Activated CD4-positive, alpha-beta T cell treated with anti-CD3 and anti-CD28 coated beads for 36 hours (primary cell): ENCODE measurements around the gene SLC9A9. TPM values are rescaled to one million over a fixed set of nuclear protein-coding genes. Genes with fewer than 3 reads are reported as not detected.

Experiments
- ATAC-seq: fragments of 200-7000 bp; cut with Tn5 transposase; one replicate; pipeline ENCODE4 v1.10.0; 2021; ENCODE audit warnings: mild to moderate bottlenecking, moderate library complexity
- CTCF ChIA-PET: fragments of 350-600 bp; sonication (Branson Sonifier 250); formaldehyde crosslinking; loops from one replicate; lab custom pipeline; 2021; ENCODE audit warnings: antibody characterized with exemption; lab: Charles Lee
- POLR2A ChIA-PET: fragments of 350-600 bp; sonication (Branson Sonifier 250); formaldehyde crosslinking; loops from one replicate; lab custom pipeline; 2021; ENCODE audit warnings: antibody characterized with exemption, inconsistent platforms; lab: Charles Lee
- DNase-seq: peaks from one replicate; pipeline ENCODE4 v3.0.0-alpha.2; 2020
- H3K27ac Mint-ChIP-seq: one replicate; pipeline ENCODE4 v1.8.0; 2021; ENCODE audit warnings: mixed read lengths
- H3K27me3 Mint-ChIP-seq: one replicate; pipeline ENCODE4 v1.8.0; 2021; ENCODE audit warnings: mixed read lengths
- H3K36me3 Mint-ChIP-seq: one replicate; pipeline ENCODE4 v1.8.0; 2021; ENCODE audit warnings: low read depth, mixed read lengths
- H3K4me1 Mint-ChIP-seq: one replicate; pipeline ENCODE4 v1.8.0; 2021; ENCODE audit warnings: mixed read lengths
- H3K4me3 Mint-ChIP-seq: one replicate; pipeline ENCODE4 v1.8.0; 2021; ENCODE audit warnings: mild to moderate bottlenecking, moderate library complexity, mixed read lengths
- H3K9me3 Mint-ChIP-seq: one replicate; pipeline ENCODE4 v1.8.0; 2021; ENCODE audit warnings: low read depth, mixed read lengths
- intact Hi-C, 2 experiments: fragments of 100-400 bp; cut with DNase I in 1 of 2; cut with micrococcal nuclease in 1 of 2; formaldehyde crosslinking; loops; one replicate each; pipeline versions ENCODE4 v1.14.2 to v1.15.1; 2022 to 2024; cut with DNase I, micrococcal nuclease
- total RNA-seq, 2 experiments: library from RNA; stranded (reverse); gene quantifications; one replicate each; pipeline ENCODE4 v1.2.3, GENCODE V29; 2021

Gene SLC9A9
- total RNA-seq, 2 experiments from 2014 or later = 1.4 to 1.6 TPM

DNA sequence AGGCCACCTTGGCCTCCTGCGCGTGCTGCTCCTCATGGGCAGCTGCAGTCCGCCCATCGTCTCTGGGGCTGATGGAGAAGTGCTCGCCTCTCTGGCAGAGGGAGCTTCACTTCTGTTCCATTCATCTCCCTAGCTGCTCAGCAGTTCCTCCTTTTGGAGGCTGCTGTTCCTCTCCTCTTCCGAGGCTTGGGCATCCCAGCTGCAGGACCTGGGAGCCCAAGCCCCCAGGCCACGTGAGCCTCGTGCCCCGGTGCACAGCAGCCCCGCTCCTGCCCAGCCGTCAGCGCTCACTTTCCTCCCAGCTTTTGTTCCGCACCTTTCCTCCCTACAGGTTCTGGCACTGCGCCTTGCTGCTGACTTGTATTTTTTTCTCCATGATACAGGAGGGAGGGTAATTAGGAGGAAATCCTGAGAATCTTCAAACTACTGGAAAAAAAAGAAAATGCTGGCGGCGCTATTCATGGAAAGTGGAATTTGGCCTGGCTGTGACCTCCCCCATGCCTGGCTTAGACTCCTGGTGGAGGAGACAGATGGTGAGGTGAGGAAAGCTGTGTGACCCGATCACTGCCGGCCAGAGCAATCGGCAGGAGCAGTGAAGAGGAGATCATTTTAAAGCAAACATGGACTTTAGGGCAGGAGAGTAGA, 518.6 kb downstream of the SLC9A9 start:
- Mint-ChIP-seq H3K9me3 (no peaks in the 10 kb centered on the region), H3K4me3 (no peak overlapping the region), H3K36me3 (no peaks in the 10 kb centered on the region), H3K27me3 (no peaks in the 10 kb centered on the region), H3K4me1 (peaks cover 16% of the 10 kb centered on the region), H3K27ac (no peak overlapping the region)
- ATAC-seq = no peak
- POLR2A ChIA-PET = no interaction called here
- intact Hi-C loops = no loop called here
- no peak for DNase-seq
- CTCF ChIA-PET = no interaction called here

- no peak overlapping the region for H3K4me3 Mint-ChIP-seq
- H3K9me3 Mint-ChIP-seq = no peaks in the 10 kb centered on the region
- H3K36me3 Mint-ChIP-seq = no peaks in the 10 kb centered on the region
- H3K27ac Mint-ChIP-seq = no peak overlapping the region
- peaks cover 16% of the 10 kb centered on the region for H3K4me1 Mint-ChIP-seq
- ChIA-PET CTCF (interaction anchor here (0.6 kb wide), 2 partner anchors 65 to 225 kb away, joined by 3 read pairs; no protein-coding TSS in a partner anchor), POLR2A (no interaction called here)
- DNase-seq = no peak
- no peak for ATAC-seq
- no peaks in the 10 kb centered on the region for H3K27me3 Mint-ChIP-seq
- intact Hi-C loops = no loop called here
These were observed 519.8 kb downstream of the SLC9A9 start for GRCh38 chr3:143328451-143328850.

DNA sequence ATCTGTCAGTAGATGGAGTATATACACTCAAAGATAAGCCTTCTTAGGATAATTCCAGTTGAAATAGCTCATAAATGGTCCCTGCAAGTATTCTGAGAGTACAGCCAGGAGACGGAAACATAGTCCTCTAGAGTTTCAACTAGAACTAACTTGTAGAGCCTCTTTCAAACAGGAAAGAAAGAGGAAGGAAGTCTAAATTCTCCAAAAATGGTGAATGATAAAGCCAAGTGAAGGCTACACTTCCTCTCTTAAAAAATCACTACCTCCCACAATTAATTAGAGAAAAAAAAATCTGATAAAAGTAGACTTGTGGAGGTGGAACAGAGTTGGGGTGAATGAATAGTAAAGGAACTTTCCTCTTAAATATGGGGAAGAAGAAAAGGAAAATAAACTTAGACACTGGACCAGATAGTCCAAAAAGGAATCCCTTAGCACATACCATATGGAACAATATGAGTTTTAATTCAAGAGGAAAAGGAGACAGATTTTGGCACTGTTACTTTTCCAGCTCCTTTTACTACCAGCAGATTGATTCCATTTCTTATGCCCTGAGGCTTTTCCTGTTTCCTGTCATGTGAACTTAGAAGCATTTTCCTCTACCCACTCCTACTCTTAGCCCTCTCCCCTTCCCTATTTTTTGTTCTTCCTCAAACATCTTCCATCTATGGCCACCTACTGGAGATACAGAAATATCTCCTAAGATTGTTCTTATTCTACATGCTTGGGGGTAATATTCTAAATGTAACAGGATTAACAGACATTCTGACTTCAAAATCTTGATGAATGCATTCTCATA, 521.1 kb downstream of the SLC9A9 start:
- H3K9me3 Mint-ChIP-seq = no peaks in the 10 kb centered on the region
- ATAC-seq (no peak), DNase-seq (no peak)
- H3K4me3 Mint-ChIP-seq = no peak overlapping the region
- intact Hi-C loops = no loop called here
- CTCF ChIA-PET = interaction anchor here (0.6 kb wide), 1 partner anchor 13 kb away, joined by 3 read pairs; no protein-coding TSS in a partner anchor
- POLR2A ChIA-PET = no interaction called here
- peaks cover 16% of the 10 kb centered on the region for H3K4me1 Mint-ChIP-seq
- no peak overlapping the region for H3K27ac Mint-ChIP-seq
- no peaks in the 10 kb centered on the region for H3K36me3 Mint-ChIP-seq
- H3K27me3 Mint-ChIP-seq = no peaks in the 10 kb centered on the region

GRCh38 chr3:143321058-143321769, 527.1 kb downstream of the SLC9A9 start:
- no peak for ATAC-seq
- ChIA-PET CTCF (interaction anchor here (0.5 kb wide), 1 partner anchor 198 kb away, joined by 3 read pairs; no protein-coding TSS in a partner anchor), POLR2A (no interaction called here)
- no peaks in the 10 kb centered on the region for H3K9me3 Mint-ChIP-seq
- H3K4me1 Mint-ChIP-seq = peaks cover 2% of the 10 kb centered on the region
- H3K36me3 Mint-ChIP-seq = no peaks in the 10 kb centered on the region
- intact Hi-C loops = no loop called here
- no peaks in the 10 kb centered on the region for H3K27me3 Mint-ChIP-seq
- no peak overlapping the region for H3K27ac Mint-ChIP-seq
- no peak for DNase-seq
- H3K4me3 Mint-ChIP-seq = no peak overlapping the region

- DNase-seq (no peak), ATAC-seq (no peak)
- H3K4me3 Mint-ChIP-seq = no peak overlapping the region
- no peaks in the 10 kb centered on the region for H3K9me3 Mint-ChIP-seq
- ChIA-PET POLR2A (no interaction called here), CTCF (interaction anchor here (1.0 kb wide), 1 partner anchor 10 kb away, joined by 3 read pairs; no protein-coding TSS in a partner anchor)
- H3K27me3 Mint-ChIP-seq = no peaks in the 10 kb centered on the region
- no peaks in the 10 kb centered on the region for H3K4me1 Mint-ChIP-seq
- H3K27ac Mint-ChIP-seq = no peak overlapping the region
- no peaks in the 10 kb centered on the region for H3K36me3 Mint-ChIP-seq
- intact Hi-C loops = no loop called here
These were observed 532.5 kb downstream of the SLC9A9 start for GRCh38 chr3:143315766-143316165.

GRCh38 chr3:143314251-143315093, 533.8 kb downstream of the SLC9A9 start:
- Mint-ChIP-seq H3K27me3 (no peaks in the 10 kb centered on the region), H3K36me3 (no peaks in the 10 kb centered on the region), H3K4me1 (no peaks in the 10 kb centered on the region), H3K27ac (no peak overlapping the region), H3K4me3 (no peak overlapping the region), H3K9me3 (no peaks in the 10 kb centered on the region)
- ATAC-seq (no peak), DNase-seq (no peak)
- ChIA-PET POLR2A (interaction anchor here (0.6 kb wide), 1 partner anchor 50 kb away, joined by 5 read pairs; no protein-coding TSS in a partner anchor), CTCF (interaction anchor here (0.5 to 1.0 kb wide), 3 partner anchors 9 to 100 kb away, joined by 3 read pairs; no protein-coding TSS in a partner anchor)
- intact Hi-C loops = no loop called here

GRCh38 chr3:143313893-143314188, 534.4 kb downstream of the SLC9A9 start:
- intact Hi-C loops = no loop called here
- CTCF ChIA-PET = interaction anchor here (0.5 kb wide), 1 partner anchor 100 kb away, joined by 3 read pairs; no protein-coding TSS in a partner anchor
- H3K4me1 Mint-ChIP-seq = no peaks in the 10 kb centered on the region
- no peak overlapping the region for H3K27ac Mint-ChIP-seq
- no peaks in the 10 kb centered on the region for H3K27me3 Mint-ChIP-seq
- no peaks in the 10 kb centered on the region for H3K36me3 Mint-ChIP-seq
- no peak overlapping the region for H3K4me3 Mint-ChIP-seq
- POLR2A ChIA-PET = interaction anchor here (0.6 kb wide), 1 partner anchor 49 kb away, joined by 5 read pairs; no protein-coding TSS in a partner anchor
- ATAC-seq (no peak), DNase-seq (no peak)
- H3K9me3 Mint-ChIP-seq = no peaks in the 10 kb centered on the region

- H3K9me3 Mint-ChIP-seq = no peaks in the 10 kb centered on the region
- DNase-seq = no peak
- no peaks in the 10 kb centered on the region for H3K36me3 Mint-ChIP-seq
- no peak overlapping the region for H3K27ac Mint-ChIP-seq
- no peaks in the 10 kb centered on the region for H3K27me3 Mint-ChIP-seq
- no peak overlapping the region for H3K4me3 Mint-ChIP-seq
- ATAC-seq = no peak
- H3K4me1 Mint-ChIP-seq = no peaks in the 10 kb centered on the region
- CTCF ChIA-PET = no interaction called here
- intact Hi-C loops = no loop called here
- POLR2A ChIA-PET = no interaction called here
These were observed 535.0 kb downstream of the SLC9A9 start for GRCh38 chr3:143313025-143313892.

GRCh38 chr3:143311096-143311495, 537.2 kb downstream of the SLC9A9 start:
- intact Hi-C loops = no loop called here
- Mint-ChIP-seq H3K4me3 (no peak overlapping the region), H3K27me3 (no peaks in the 10 kb centered on the region), H3K27ac (no peak overlapping the region), H3K4me1 (no peaks in the 10 kb centered on the region), H3K9me3 (no peaks in the 10 kb centered on the region), H3K36me3 (no peaks in the 10 kb centered on the region)
- DNase-seq = no peak
- ATAC-seq = no peak
- ChIA-PET CTCF (no interaction called here), POLR2A (no interaction called here)

DNA sequence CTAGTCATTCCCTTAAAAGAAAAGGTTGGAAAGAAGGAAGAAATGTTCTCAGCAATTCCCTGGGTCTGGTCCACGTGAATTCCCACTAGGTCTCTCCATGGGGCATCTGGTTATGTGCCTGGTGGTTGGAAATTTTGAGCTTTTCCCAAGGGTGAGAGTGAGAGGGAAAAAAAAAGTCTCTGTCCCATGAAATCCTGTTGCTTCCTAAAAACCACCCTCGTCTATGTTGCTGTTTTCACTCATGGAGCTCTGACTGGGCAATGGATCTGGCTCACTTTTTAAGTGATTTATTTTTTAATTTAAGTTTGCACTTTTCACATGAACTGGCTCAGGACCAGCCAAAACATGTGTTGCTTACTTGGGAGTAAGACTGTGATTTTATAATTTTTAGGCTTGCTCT, 538.6 kb downstream of the SLC9A9 start:
- ChIA-PET POLR2A (no interaction called here), CTCF (no interaction called here)
- intact Hi-C loops = no loop called here
- no peaks in the 10 kb centered on the region for H3K36me3 Mint-ChIP-seq
- no peaks in the 10 kb centered on the region for H3K4me1 Mint-ChIP-seq
- ATAC-seq (no peak), DNase-seq (no peak)
- H3K27ac Mint-ChIP-seq = no peak overlapping the region
- no peak overlapping the region for H3K4me3 Mint-ChIP-seq
- no peaks in the 10 kb centered on the region for H3K27me3 Mint-ChIP-seq
- H3K9me3 Mint-ChIP-seq = no peaks in the 10 kb centered on the region
